Measurements from ENCODE around the gene THAP6.

THAP6 gene

GRCh38 chr4:75514949-75515612 lies 808 bp downstream of the THAP6 start (continued):
- no peak for TF ChIP-seq ZNF280D (tag by site-specific recombination; IDR thresholded peaks at IDR 0.05)
- no peak for TF ChIP-seq ZNF639 (tag by site-specific recombination; IDR thresholded peaks at IDR 0.05)
- no peak for TF ChIP-seq ATF2 (tag by site-specific recombination; IDR thresholded peaks at IDR 0.05; ENCODE audit: low read depth)
- no peak for TF ChIP-seq ZBTB17 (tag by site-specific recombination; IDR thresholded peaks at IDR 0.05)
- no peak for TF ChIP-seq GFI1B (tag by site-specific recombination; IDR thresholded peaks at IDR 0.05)
- no peak for TF ChIP-seq ZNF214 (tag by site-specific recombination; IDR thresholded peaks at IDR 0.05; ENCODE audit: borderline replicate concordance)
- no peak for TF ChIP-seq HOXD13 (CRISPR knock-in tag; IDR thresholded peaks at IDR 0.05; ENCODE audit: borderline replicate concordance)
- no peak for TF ChIP-seq CTCF (tag by site-specific recombination; IDR thresholded peaks at IDR 0.05)
- TF ChIP-seq AEBP2 (tag by site-specific recombination; IDR thresholded peaks at IDR 0.05; ENCODE audit: borderline replicate concordance), result no peak

GRCh38 chr4:75516144-75516543 lies 1.9 kb downstream of the THAP6 start:
- H3K27ac ChIP-seq (ENCODE audit: extremely low read depth, low read depth, low read length), result no peak overlapping the region
- TF ChIP-seq ZNF426 (tag by site-specific recombination; IDR thresholded peaks at IDR 0.05) (no peak), SP7 (tag by site-specific recombination; IDR thresholded peaks at IDR 0.05) (no peak), PBX3 (CRISPR knock-in tag; IDR thresholded peaks at IDR 0.05) (no peak), KLF7 (tag by site-specific recombination; IDR thresholded peaks at IDR 0.05; ENCODE audit: borderline replicate concordance) (no peak), ZNF48 (tag by site-specific recombination; IDR thresholded peaks at IDR 0.05) (no peak)
- POLR2A ChIA-PET, result interaction anchor here (0.7 kb wide), 1 partner anchor 398 kb away, joined by 3 read pairs; no protein-coding TSS in a partner anchor
- H3K9me3 ChIP-seq (ENCODE audit: control insufficient read depth, insufficient read depth, low read depth, low read length), result no peaks in the 10 kb centered on the region
- no peaks in the 10 kb centered on the region for H3K4me1 ChIP-seq (ENCODE audit: control insufficient read depth, insufficient read depth, low read length)
- H3K36me3 ChIP-seq (ENCODE audit: control insufficient read depth in 2 of 2, insufficient read depth in 1 of 2, low read length in 2 of 2), result peaks cover 0 to 34% of the 10 kb centered on the region in 2 experiments; a peak in 2 of 3 replicates
- H3K4me3 ChIP-seq (ENCODE audit: low read depth, low read length), result no peak overlapping the region
- CTCF ChIA-PET, result interaction anchor here (0.6 kb wide), 1 partner anchor 43 kb away, joined by 3 read pairs; no protein-coding TSS in a partner anchor

All from HEK293 (cell line).